ENCODE results near the gene DCUN1D2. TPM values are rescaled to one million over a fixed set of nuclear protein-coding genes. Genes with fewer than 3 reads are reported as not detected.

Gene DCUN1D2
- total and polyA plus RNA-seq, 10 of the 15 experiments (the other 5 are each of a cell fraction or from before 2014, with no cell fraction given), result 2.5 to 23.6 (median 9.3) TPM

- TF ChIP-seq MLLT1 (IDR thresholded peaks at IDR 0.05) (no peak), FOXM1 (IDR thresholded peaks at IDR 0.05; ENCODE audit: low read depth, low read length) (no peak), MYB (IDR thresholded peaks at IDR 0.05; ENCODE audit: borderline replicate concordance, low read depth, low read length) (no peak), IRF4 (IDR thresholded peaks at IDR 0.05; ENCODE audit: low read depth, low read length) (no peak), CEBPZ (IDR thresholded peaks at IDR 0.05; ENCODE audit: low read depth, low read length) (no peak)
These were observed 44.0 kb downstream of the DCUN1D2 start (continued) for GRCh38 chr13:113446488-113446854.

GRCh38 chr13:113445791-113446487 lies 44.6 kb downstream of the DCUN1D2 start:
- POLR2A ChIA-PET, result no interaction called here
- DNase-seq (ENCODE audit: low read depth, low spot score) (no peak), ATAC-seq (peak; percentile 21; the same call in 2 of the 3 replicates), FAIRE-seq (no peak)
- TF ChIP-seq BHLHE40 (IDR thresholded peaks at IDR 0.05; ENCODE audit: borderline replicate concordance in 1 of 2, low read depth in 2 of 2, low read length in 1 of 2), result peak; percentile 51 to 60; a peak in 2 of 4 replicates
- TF ChIP-seq MEF2B (IDR thresholded peaks at IDR 0.05; ENCODE audit: partially characterized antibody, poor library complexity, severe bottlenecking), result peak; percentile 72
- TF ChIP-seq MTA2 (IDR thresholded peaks at IDR 0.05; ENCODE audit: low read depth), result no peak
- 0 out of 2 replicates have a peak, but pooled peaks have one; percentile 37 for TF ChIP-seq TCF3 (IDR thresholded peaks at IDR 0.05; ENCODE audit: borderline replicate concordance, insufficient read depth, low read depth, low read length)
- TF ChIP-seq TAF1 (IDR thresholded peaks at IDR 0.05; ENCODE audit: borderline replicate concordance, low read depth, low read length), result 0 out of 2 replicates have a peak, but pooled peaks have one; percentile 42
- TF ChIP-seq TCF12 (IDR thresholded peaks at IDR 0.05; ENCODE audit: low read depth, low read length), result peak; percentile 87
- TF ChIP-seq POLR2A (IDR thresholded peaks at IDR 0.05; ENCODE audit: low read depth, low read length), result peak; percentile 51
- TF ChIP-seq CREB1 (IDR thresholded peaks at IDR 0.05; ENCODE audit: low read depth), result no peak
- Histone ChIP-seq H3K27me3 (replicated peaks in 1 of 2; ENCODE audit: control insufficient read depth in 2 of 2, insufficient read depth in 2 of 2, low read length in 1 of 2) (no peaks in the 10 kb centered on the region), H3K4me3 (no peak overlapping the region), H3K36me3 (ENCODE audit: control insufficient read depth in 2 of 2, insufficient read depth in 2 of 2, low read length in 1 of 2) (no peaks in the 10 kb centered on the region), H3K9ac (ENCODE audit: control insufficient read depth, insufficient read depth, low read length) (no peak overlapping the region), H3K79me2 (ENCODE audit: control insufficient read depth, insufficient read depth, low read length) (no peaks in the 10 kb centered on the region), H3K9me3 (replicated peaks; ENCODE audit: control insufficient read depth, insufficient read depth, low read length) (no peaks in the 10 kb centered on the region; the same call in 2 of the 3 replicates), H4K20me1 (ENCODE audit: control insufficient read depth, insufficient read depth) (no peaks in the 10 kb centered on the region), H3K27ac (ENCODE audit: control insufficient read depth, insufficient read depth) (no peak overlapping the region), H2AFZ (ENCODE audit: control insufficient read depth, low read depth, low read length) (peak overlapping the region; percentile 60), H3K4me2 (ENCODE audit: control insufficient read depth, insufficient read depth) (peak overlapping the region; percentile 67; the same call in 1 of the 2 replicates), H3K4me1 (ENCODE audit: control insufficient read depth, insufficient read depth, low read length) (peaks cover 9% of the 10 kb centered on the region)
- WGBS (ENCODE audit: insufficient coverage, insufficient replicate concordance, low lambda C conversion rate, missing lambda C conversion rate), result 29% methylated on average over 13 of the region's 19 CpGs
- BruUV-seq (replicated peaks), result no TSS peak
- CTCF ChIA-PET, result no interaction called here
- RAD21 ChIA-PET (ENCODE audit: unreplicated experiment), result no interaction called here
- SMC1A ChIA-PET (ENCODE audit: uncharacterized antibody, unreplicated experiment), result no interaction called here
- in situ Hi-C loops (cut with MboI) (no loop called here), intact Hi-C loops (cut with micrococcal nuclease; ENCODE audit: unreplicated experiment) (no loop called here)
